ENCODE results near the gene ARSG.

The ARSG gene

DNA sequence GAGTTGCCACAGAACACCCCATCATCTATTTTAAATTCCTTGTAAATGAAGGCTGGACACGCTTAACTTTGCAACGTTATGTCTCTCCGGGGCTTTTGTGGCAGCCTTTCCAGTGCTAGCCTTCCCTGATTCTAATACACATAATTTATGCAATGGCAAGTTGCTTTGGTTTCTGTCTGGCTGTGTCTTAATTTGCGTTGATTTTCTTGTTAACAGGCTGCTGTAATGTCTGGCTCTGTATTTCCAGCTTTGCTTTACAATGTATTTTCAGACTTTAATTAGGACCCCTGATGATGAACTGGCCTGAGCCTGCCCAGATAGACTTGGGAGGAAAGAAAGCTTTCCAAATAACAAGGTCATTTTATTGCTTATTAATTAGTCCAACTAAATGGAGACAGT is 30.3 kb downstream of the ARSG start:
- H3K4me3 ChIP-seq (ENCODE audit: low read depth, low read length), result no peak overlapping the region
- TF ChIP-seq, protein P1, sequence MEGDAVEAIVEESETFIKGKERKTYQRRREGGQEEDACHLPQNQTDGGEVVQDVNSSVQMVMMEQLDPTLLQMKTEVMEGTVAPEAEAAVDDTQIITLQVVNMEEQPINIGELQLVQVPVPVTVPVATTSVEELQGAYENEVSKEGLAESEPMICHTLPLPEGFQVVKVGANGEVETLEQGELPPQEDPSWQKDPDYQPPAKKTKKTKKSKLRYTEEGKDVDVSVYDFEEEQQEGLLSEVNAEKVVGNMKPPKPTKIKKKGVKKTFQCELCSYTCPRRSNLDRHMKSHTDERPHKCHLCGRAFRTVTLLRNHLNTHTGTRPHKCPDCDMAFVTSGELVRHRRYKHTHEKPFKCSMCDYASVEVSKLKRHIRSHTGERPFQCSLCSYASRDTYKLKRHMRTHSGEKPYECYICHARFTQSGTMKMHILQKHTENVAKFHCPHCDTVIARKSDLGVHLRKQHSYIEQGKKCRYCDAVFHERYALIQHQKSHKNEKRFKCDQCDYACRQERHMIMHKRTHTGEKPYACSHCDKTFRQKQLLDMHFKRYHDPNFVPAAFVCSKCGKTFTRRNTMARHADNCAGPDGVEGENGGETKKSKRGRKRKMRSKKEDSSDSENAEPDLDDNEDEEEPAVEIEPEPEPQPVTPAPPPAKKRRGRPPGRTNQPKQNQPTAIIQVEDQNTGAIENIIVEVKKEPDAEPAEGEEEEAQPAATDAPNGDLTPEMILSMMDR (IDR thresholded peaks at IDR 0.05; ENCODE audit: low read depth, low read length), result no peak

DNA sequence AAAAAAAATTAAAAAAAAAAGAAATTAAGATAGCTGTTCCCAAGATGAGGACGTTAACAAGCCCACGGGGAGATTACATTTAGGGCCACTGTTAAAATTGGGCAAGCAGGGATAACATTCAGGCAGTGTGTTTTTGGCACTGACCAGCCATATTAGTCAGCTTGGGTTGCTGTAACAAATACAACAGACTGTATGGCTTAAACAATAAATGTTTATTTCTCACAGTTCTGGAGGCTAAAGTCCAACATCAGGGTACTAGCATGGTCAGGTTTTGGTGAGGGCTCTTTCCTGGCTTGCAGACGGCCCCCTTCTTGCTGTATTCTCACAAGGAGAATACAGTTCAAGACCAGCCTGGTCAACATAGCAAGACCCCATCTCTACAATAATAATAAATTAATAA is 31.3 kb downstream of the ARSG start:
- H3K4me3 ChIP-seq (ENCODE audit: low read depth, low read length), result no peak overlapping the region
- TF ChIP-seq, protein P1 (IDR thresholded peaks at IDR 0.05; ENCODE audit: low read depth, low read length), result no peak

DNA sequence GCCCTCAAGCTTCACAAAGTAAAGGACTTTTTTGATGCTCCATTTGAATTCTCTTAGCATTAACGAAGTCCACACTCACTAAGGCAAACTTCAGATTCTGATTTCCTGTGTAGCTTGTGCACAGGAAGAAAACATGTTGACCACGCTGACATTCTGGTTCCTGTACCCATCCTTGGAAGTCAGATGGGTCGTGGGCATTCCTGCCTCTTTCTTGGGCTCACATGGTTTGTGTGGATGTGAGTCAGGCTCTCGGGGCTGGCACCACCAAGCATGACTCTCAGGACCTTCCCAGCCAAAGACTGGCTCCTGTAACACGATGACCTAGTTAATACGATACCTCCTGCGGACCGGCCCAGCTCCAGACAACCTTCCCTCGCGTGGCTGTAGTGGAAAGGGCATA is 32.8 kb downstream of the ARSG start:
- no peak overlapping the region for H3K4me3 ChIP-seq (ENCODE audit: low read depth, low read length)
- TF ChIP-seq, protein P1 (IDR thresholded peaks at IDR 0.05; ENCODE audit: low read depth, low read length), result no peak

DNA sequence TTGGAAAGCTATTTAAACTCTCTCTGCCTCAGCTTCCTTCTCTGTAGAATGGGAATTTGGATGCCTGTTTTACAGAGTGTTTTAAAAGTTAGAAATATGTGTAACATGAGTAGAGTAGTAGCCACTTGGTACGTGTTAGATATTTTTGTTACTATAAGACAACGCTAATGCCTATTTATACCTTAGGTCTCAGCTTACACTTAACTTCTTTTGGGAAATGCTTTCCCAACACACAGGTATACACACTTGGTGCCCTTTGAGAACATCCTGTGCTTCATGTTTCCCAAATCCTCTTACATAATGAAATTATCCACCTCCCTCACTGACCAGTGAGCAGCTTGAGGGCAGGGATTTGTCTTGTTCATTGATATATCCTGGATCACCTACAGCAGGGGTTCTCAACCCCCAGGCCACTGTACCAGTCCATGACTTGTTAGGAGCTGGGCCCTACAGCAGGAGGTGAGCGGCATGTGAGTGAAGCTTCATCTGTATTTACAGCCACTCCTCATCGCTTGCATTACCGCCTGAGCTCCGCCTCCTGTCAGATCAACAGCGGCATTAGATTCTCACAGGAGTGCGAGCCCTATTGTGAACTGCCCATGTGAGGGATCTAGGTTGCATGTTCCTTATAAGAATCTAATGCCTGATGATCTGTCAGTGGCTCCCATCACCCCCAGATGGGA is 33.5 kb downstream of the ARSG start:
- no peak overlapping the region for H3K4me3 ChIP-seq (ENCODE audit: low read depth, low read length)
- TF ChIP-seq, protein P1 (IDR thresholded peaks at IDR 0.05; ENCODE audit: low read depth, low read length), result no peak

DNA sequence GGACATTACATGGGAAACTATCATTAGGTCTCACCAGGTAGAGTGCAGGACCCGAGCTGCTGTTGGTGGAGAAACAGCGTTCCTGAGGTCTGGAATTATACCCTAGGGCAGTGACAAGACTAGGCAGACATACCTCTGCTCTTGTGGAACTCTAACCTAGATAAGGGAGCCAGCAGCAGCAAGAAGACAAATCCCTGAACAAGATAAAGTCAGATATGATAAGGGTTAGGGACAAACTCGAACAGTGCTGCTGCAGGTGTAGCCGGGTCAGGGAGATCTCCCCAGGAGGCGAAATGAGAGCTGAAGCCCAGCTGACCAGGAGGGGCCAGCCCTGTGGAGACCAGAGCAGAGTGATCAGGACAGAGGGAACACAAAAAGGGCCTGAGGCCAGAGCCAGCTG is 34.7 kb downstream of the ARSG start:
- H3K4me3 ChIP-seq (ENCODE audit: low read depth, low read length), result no peak overlapping the region
- TF ChIP-seq, protein P1 (IDR thresholded peaks at IDR 0.05; ENCODE audit: low read depth, low read length), result no peak

DNA sequence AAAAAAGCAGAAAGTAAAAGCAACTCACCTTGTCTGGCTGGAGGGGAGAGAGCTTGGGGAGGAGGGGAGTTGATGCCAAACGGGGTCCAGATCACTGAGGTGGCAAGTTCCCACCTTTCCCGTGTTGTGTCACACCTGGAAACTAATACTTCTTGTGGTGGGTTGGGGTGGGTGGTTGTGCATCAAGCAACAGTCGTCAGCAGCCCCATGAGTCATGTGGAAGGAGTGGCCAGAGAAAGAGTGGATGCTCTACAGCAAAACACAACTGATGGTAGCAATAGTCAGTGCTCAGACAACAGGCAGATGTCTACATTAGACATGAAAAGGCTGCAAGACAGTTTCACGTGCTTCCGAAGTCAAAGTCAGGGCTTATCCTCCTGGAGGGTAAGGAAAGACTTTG is 35.4 kb downstream of the ARSG start:
- H3K4me3 ChIP-seq (ENCODE audit: low read depth, low read length), result no peak overlapping the region
- TF ChIP-seq, protein P1 (IDR thresholded peaks at IDR 0.05; ENCODE audit: low read depth, low read length), result no peak

DNA sequence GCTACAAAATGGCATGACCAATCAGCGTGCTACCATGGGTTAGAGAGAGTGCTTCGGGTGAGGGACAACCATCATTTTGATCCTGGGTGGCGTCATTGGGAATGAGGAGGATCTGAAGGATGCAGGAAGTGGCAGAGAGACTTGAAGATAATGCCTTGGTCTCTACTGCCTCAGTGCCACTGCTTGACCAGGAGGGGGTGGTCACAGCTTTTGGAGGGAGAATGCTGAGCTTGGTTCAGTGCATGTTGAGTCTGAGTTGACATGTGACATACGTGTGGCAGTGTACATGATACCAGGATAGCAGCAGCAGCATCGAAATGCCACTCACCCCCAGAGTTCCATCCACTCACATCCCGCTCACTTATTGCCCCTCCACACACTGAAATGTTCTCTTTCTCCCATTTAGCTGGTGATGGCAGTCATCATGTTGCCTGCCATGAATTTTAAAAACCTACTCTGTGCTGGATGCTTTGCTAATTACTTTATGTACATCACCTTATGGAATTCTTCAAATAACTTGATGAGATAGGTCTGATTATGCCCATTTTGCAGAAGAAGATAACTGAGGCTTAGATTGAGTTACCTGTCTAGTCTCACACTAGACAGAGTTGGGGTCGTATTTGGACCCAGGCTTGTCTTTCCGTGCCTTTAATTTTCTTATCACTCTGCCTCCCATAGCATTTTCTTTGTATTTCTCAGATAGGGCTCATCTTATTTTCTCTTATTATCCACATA is 36.7 kb downstream of the ARSG start:
- TF ChIP-seq, protein P1 (IDR thresholded peaks at IDR 0.05; ENCODE audit: low read depth, low read length), result no peak
- no peak overlapping the region for H3K4me3 ChIP-seq (ENCODE audit: low read depth, low read length)

Measured in WI38 (cell line).